HepG2 (cell line): ENCODE measurements around the gene CDC6. TPM values are rescaled to one million over a fixed set of nuclear protein-coding genes. Genes with fewer than 3 reads are reported as not detected.

Experiments
- ATF1 ChIP-seq: IDR thresholded peaks from 2 replicates; pipeline ENCODE4 v1.6.1; 2016; ENCODE audit warnings: mild to moderate bottlenecking, control low read depth
- ATRX ChIP-seq: sonication (generic); formaldehyde crosslinking; IDR thresholded peaks from 2 replicates; pipeline ENCODE4 v1.4.0; 2020; ENCODE audit warnings: missing genetic modification reagents, borderline replicate concordance
- CENPX ChIP-seq: sonication (generic); formaldehyde crosslinking; IDR thresholded peaks from 2 replicates; pipeline ENCODE4 v1.9.0; 2021; ENCODE audit warnings: mild to moderate bottlenecking, missing genetic modification reagents, moderate library complexity
- HNRNPLL ChIP-seq: fragments of 200-400 bp; formaldehyde crosslinking; IDR thresholded peaks from 2 replicates; pipeline ENCODE4 v1.6.1; 2017; ENCODE audit warnings: mild to moderate bottlenecking, low read depth, low read length; ENCODE audit not compliant: poor library complexity, severe bottlenecking
- IKZF4 ChIP-seq: sonication (generic); formaldehyde crosslinking; IDR thresholded peaks from 2 replicates; pipeline ENCODE4 v1.5.1; 2020; ENCODE audit warnings: borderline replicate concordance, mild to moderate bottlenecking, low read depth, missing genetic modification reagents; ENCODE audit errors: not compliant biosample characterization
- KDM5B ChIP-seq: sonication (generic); formaldehyde crosslinking; IDR thresholded peaks from 2 replicates; pipeline ENCODE4 v1.4.0; 2020; ENCODE audit warnings: missing genetic modification reagents, mild to moderate bottlenecking, borderline replicate concordance
- MYC ChIP-seq: sonication (generic); formaldehyde crosslinking; IDR thresholded peaks from 2 replicates; pipeline ENCODE4 v1.9.0; 2021; ENCODE audit warnings: missing genetic modification reagents, borderline replicate concordance
- NR2F1 ChIP-seq, 2 experiments: fragments of 450-650 bp in 1 of 2; formaldehyde crosslinking in 1 of 2; IDR thresholded peaks; 2 replicates each; pipeline versions ENCODE4 v1.5.0 to v1.6.1; 2016 to 2020; ENCODE audit warnings: mild to moderate bottlenecking in 1 of 2, missing compliant biosample characterization in 1 of 2, missing genetic modification reagents in 1 of 2, moderate library complexity in 1 of 2
- PHB2 ChIP-seq: fragments of 450-650 bp; IDR thresholded peaks from 2 replicates; pipeline ENCODE4 v1.6.1; 2018; ENCODE audit not compliant: partially characterized antibody
- POLR2G ChIP-seq: fragments of 200-400 bp; formaldehyde crosslinking; IDR thresholded peaks from 2 replicates; pipeline ENCODE4 v1.6.1; 2018; ENCODE audit warnings: mild to moderate bottlenecking, low read depth, low read length, moderate library complexity
- RAD21 ChIP-seq: fragments of 450-650 bp; formaldehyde crosslinking; IDR thresholded peaks from 2 replicates; pipeline ENCODE4 v1.5.0; 2020; ENCODE audit warnings: mild to moderate bottlenecking
- SIN3B ChIP-seq: fragments of 150-350 bp; IDR thresholded peaks from 2 replicates; pipeline ENCODE4 v1.6.1; 2014; ENCODE audit warnings: low read length
- SP1 ChIP-seq, 2 experiments: fragments of 450-650 bp in 1 of 2; sonication (generic) in 1 of 2; formaldehyde crosslinking in 1 of 2; IDR thresholded peaks; 2 replicates each; pipeline versions ENCODE4 v1.4.0 to v1.6.1; 2016 to 2020; ENCODE audit warnings: missing genetic modification reagents in 1 of 2
- SSRP1 ChIP-seq: IDR thresholded peaks from 2 replicates; pipeline ENCODE4 v1.6.1; 2016; ENCODE audit warnings: control low read depth
- TCF7L2 ChIP-seq: IDR thresholded peaks from 2 replicates; pipeline ENCODE4 v1.6.1; 2011; ENCODE audit warnings: mild to moderate bottlenecking, low read depth, low read length, moderate library complexity
- ZBTB37 ChIP-seq: sonication (generic); formaldehyde crosslinking; IDR thresholded peaks from 2 replicates; pipeline ENCODE4 v1.4.0; 2020; ENCODE audit warnings: mild to moderate bottlenecking, missing genetic modification reagents
- ZNF225 ChIP-seq: sonication (generic); formaldehyde crosslinking; IDR thresholded peaks from 2 replicates; pipeline ENCODE4 v1.4.0; 2020; ENCODE audit warnings: mild to moderate bottlenecking, missing genetic modification reagents
- ZNF264 ChIP-seq: sonication (generic); formaldehyde crosslinking; IDR thresholded peaks from 2 replicates; pipeline ENCODE4 v1.4.0; 2020; ENCODE audit warnings: missing genetic modification reagents
- ZNF335 ChIP-seq: sonication (generic); formaldehyde crosslinking; IDR thresholded peaks from 2 replicates; pipeline ENCODE4 v1.4.0; 2020; ENCODE audit warnings: missing genetic modification reagents
- ZNF605 ChIP-seq: sonication (generic); formaldehyde crosslinking; IDR thresholded peaks from 2 replicates; pipeline ENCODE4 v1.8.0; 2022; ENCODE audit warnings: mild to moderate bottlenecking, missing genetic modification reagents
- ZNF607 ChIP-seq: sonication (generic); formaldehyde crosslinking; IDR thresholded peaks from 2 replicates; pipeline ENCODE4 v1.5.1; 2020; ENCODE audit warnings: missing genetic modification reagents, mild to moderate bottlenecking, borderline replicate concordance
- ZNF747 ChIP-seq: sonication (generic); formaldehyde crosslinking; IDR thresholded peaks from 2 replicates; pipeline ENCODE4 v1.8.1; 2023; ENCODE audit warnings: missing genetic modification reagents, mild to moderate bottlenecking, borderline replicate concordance
- ZNF761 ChIP-seq: sonication (generic); formaldehyde crosslinking; conservative IDR thresholded peaks from 2 replicates; pipeline ENCODE4 v1.4.0; 2020; ENCODE audit warnings: mild to moderate bottlenecking, missing genetic modification reagents
- ZNF816 ChIP-seq: sonication (generic); formaldehyde crosslinking; IDR thresholded peaks from 2 replicates; pipeline ENCODE4 v1.8.0; 2022; ENCODE audit warnings: missing genetic modification reagents, mild to moderate bottlenecking, borderline replicate concordance
- polyA plus RNA-seq, 8 experiments: library from polyadenylated mRNA; depleted of rRNA in 3 of 8; stranded (reverse) in 7 of 8; unstranded in 1 of 8; fragments of >200 nt; fragmentation: Illumina TruSeq in 4 of 8; extraction: Trizol in 4 of 8; gene quantifications; 2 replicates each; pipeline versions ENCODE4 v1.2.1 to v1.2.3, GENCODE V29; 2011 to 2016; ENCODE audit warnings: low read depth in 4 of 8, missing spikeins in 1 of 8, mixed read lengths in 1 of 8; ENCODE audit not compliant: insufficient read depth in 1 of 8
- total RNA-seq, 5 experiments: library from RNA; depleted of rRNA; stranded (reverse); fragments of >200 nt; fragmentation: Illumina TruSeq; extraction: Trizol; gene quantifications; 2 replicates each; pipeline ENCODE4 v1.2.3, GENCODE V29; 2016; ENCODE audit warnings: low read depth in 1 of 5
- TF ChIP-seq, protein P1 (sequence below): sonication (generic); formaldehyde crosslinking; IDR thresholded peaks from 2 replicates; pipeline ENCODE4 v1.8.1; 2023; ENCODE audit warnings: mild to moderate bottlenecking, inconsistent platforms, moderate library complexity, missing genetic modification reagents, borderline replicate concordance
- TF ChIP-seq, protein P2 (sequence below): sonication (generic); formaldehyde crosslinking; IDR thresholded peaks from 2 replicates; pipeline ENCODE4 v1.5.0; 2020; ENCODE audit warnings: missing genetic modification reagents
- TF ChIP-seq, protein P3 (sequence below): IDR thresholded peaks from 2 replicates; pipeline ENCODE4 v1.6.1; 2016

CDC6 gene
- total and polyA plus RNA-seq, 2 of the 13 experiments (the other 11 are each of a cell fraction or from before 2014, with no cell fraction given) = 17.4 to 114 TPM

- TF ChIP-seq ZNF335 (CRISPR knock-in tag) (no peak), SSRP1 (no peak), ATF1 (CRISPR knock-in tag) (no peak), HNRNPLL (peak; percentile 41), PHB2 (no peak), KDM5B (no peak), ZNF747 (CRISPR knock-in tag) (peak; percentile 65; the same call in 1 of the 2 replicates), ZNF816 (CRISPR knock-in tag) (no peak), ZNF264 (no peak), ZBTB37 (no peak), ZNF225 (0 out of 2 replicates have a peak, but pooled peaks have one; percentile 1), RAD21 (CRISPR knock-in tag) (no peak), POLR2G (0 out of 2 replicates have a peak, but pooled peaks have one; percentile 28), IKZF4 (CRISPR knock-in tag) (no peak), ATRX (CRISPR knock-in tag) (no peak), TCF7L2 (no peak), MYC (CRISPR knock-in tag) (no peak), CENPX (CRISPR knock-in tag) (no peak), ZNF607 (CRISPR knock-in tag) (peak; percentile 57; the same call in 1 of the 2 replicates), SP1 (IDR thresholded peaks at IDR 0.05) (no peak), SP1 (CRISPR knock-in tag; IDR thresholded peaks at IDR 0.05) (peak; percentile 88), ZNF761 (CRISPR knock-in tag) (no peak), ZNF605 (peak; percentile 51; the same call in 1 of the 2 replicates), NR2F1 (CRISPR knock-in tag; IDR thresholded peaks at IDR 0.05) (0 out of 4 replicates have a peak, but pooled peaks of 1 of the 2 experiments have one; percentile 24), SIN3B (no peak)
- TF ChIP-seq, protein P1, sequence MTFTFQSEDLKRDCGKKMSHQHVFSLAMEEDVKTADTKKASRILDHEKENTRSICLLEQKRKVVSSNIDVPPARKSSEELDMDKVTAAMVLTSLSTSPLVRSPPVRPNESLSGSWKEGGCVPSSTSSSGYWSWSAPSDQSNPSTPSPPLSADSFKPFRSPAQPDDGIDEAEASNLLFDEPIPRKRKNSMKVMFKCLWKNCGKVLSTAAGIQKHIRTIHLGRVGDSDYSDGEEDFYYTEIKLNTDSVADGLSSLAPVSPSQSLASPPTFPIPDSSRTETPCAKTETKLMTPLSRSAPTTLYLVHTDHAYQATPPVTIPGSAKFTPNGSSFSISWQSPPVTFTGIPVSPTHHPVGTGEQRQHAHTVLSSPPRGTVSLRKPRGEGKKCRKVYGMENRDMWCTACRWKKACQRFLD (CRISPR knock-in tag) = no peak
- TF ChIP-seq, protein P2, sequence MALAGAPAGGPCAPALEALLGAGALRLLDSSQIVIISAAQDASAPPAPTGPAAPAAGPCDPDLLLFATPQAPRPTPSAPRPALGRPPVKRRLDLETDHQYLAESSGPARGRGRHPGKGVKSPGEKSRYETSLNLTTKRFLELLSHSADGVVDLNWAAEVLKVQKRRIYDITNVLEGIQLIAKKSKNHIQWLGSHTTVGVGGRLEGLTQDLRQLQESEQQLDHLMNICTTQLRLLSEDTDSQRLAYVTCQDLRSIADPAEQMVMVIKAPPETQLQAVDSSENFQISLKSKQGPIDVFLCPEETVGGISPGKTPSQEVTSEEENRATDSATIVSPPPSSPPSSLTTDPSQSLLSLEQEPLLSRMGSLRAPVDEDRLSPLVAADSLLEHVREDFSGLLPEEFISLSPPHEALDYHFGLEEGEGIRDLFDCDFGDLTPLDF (CRISPR knock-in tag) = no peak
- TF ChIP-seq, protein P3, sequence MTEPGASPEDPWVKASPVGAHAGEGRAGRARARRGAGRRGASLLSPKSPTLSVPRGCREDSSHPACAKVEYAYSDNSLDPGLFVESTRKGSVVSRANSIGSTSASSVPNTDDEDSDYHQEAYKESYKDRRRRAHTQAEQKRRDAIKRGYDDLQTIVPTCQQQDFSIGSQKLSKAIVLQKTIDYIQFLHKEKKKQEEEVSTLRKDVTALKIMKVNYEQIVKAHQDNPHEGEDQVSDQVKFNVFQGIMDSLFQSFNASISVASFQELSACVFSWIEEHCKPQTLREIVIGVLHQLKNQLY (CRISPR knock-in tag) = no peak
Measured at GRCh38 chr17:40341808-40342503, 54.3 kb downstream of the CDC6 start (continued).
